IMR-90 (cell line): ENCODE results near the gene SMC4. TPM values are rescaled to one million over a fixed set of nuclear protein-coding genes. Genes with fewer than 3 reads are reported as not detected.

Experiments used
- ATAC-seq: fragments of 200-7000 bp; cut with Tn5 transposase; 2 replicates; pipeline ENCODE4 v1.9.1; 2020; ENCODE audit warnings: low read depth, mild to moderate bottlenecking, moderate library complexity
- BruUV-seq: library from RNA; stranded (reverse); fragments of 400-500 nt; replicated peaks from 2 replicates; lab custom pipeline; 2021; lab: Mats Ljungman, UMichigan
- CTCF ChIA-PET: fragments of 300-600 bp; formaldehyde crosslinking; extraction: SDS; loops from one replicate; lab custom pipeline; 2021; ENCODE audit warnings: antibody characterized with exemption; lab: Yijun Ruan, JAX
- POLR2A ChIA-PET: fragments of 300-600 bp; sonication (Branson Sonifier 250); formaldehyde crosslinking; loops from one replicate; lab custom pipeline; 2022; ENCODE audit warnings: antibody characterized with exemption; ENCODE audit not compliant: unreplicated experiment; lab: Charles Lee
- DNase-seq: peaks from one replicate; pipeline ENCODE4 v3.0.0; 2013
- H2AFZ ChIP-seq: replicated peaks from 2 replicates; pipeline ENCODE3; 2013; ENCODE audit warnings: low read length, mild to moderate bottlenecking; ENCODE audit not compliant: poor library complexity
- H2AK5ac ChIP-seq: 2 replicates; pipeline ENCODE4 v1.6.1; 2013; ENCODE audit warnings: low read depth, low read length, inconsistent platforms
- H2AK9ac ChIP-seq: replicated peaks from 2 replicates; pipeline ENCODE3; 2013; ENCODE audit warnings: mild to moderate bottlenecking, low read depth, low read length, moderate library complexity; ENCODE audit not compliant: poor library complexity
- H2BK120ac ChIP-seq: 2 replicates; pipeline ENCODE4 v1.6.1; 2013; ENCODE audit warnings: low read depth, low read length, inconsistent platforms
- H2BK15ac ChIP-seq: 3 replicates; pipeline ENCODE4 v1.6.1; 2013; ENCODE audit warnings: low read depth, low read length, inconsistent platforms
- H2BK20ac ChIP-seq: 2 replicates; pipeline ENCODE4 v1.6.1; 2013; ENCODE audit warnings: low read depth, mild to moderate bottlenecking, inconsistent platforms, low read length, moderate library complexity
- H2BK5ac ChIP-seq: 2 replicates; pipeline ENCODE4 v1.6.1; 2013; ENCODE audit warnings: mild to moderate bottlenecking, low read depth, low read length, inconsistent platforms; ENCODE audit not compliant: poor library complexity, severe bottlenecking
- H3K14ac ChIP-seq: replicated peaks from 2 replicates; pipeline ENCODE4 v1.6.1; 2013; ENCODE audit warnings: low read depth, low read length, inconsistent platforms
- H3K18ac ChIP-seq: 2 replicates; pipeline ENCODE4 v1.6.1; 2013; ENCODE audit warnings: low read depth, low read length, control low read depth
- H3K23ac ChIP-seq: 2 replicates; pipeline ENCODE4 v1.6.1; 2013; ENCODE audit warnings: low read depth, low read length, inconsistent platforms
- H3K27ac ChIP-seq: 2 replicates; pipeline ENCODE4 v1.5.1; 2013; ENCODE audit warnings: mild to moderate bottlenecking, control low read depth, low read length; ENCODE audit not compliant: insufficient read depth
- H3K27me3 ChIP-seq: 2 replicates; pipeline ENCODE4 v1.6.1; 2013; ENCODE audit warnings: low read length; ENCODE audit not compliant: control insufficient read depth, insufficient read depth
- H3K36me3 ChIP-seq: 2 replicates; pipeline ENCODE4 v1.6.1; 2013; ENCODE audit warnings: low read length, mixed read lengths; ENCODE audit not compliant: control insufficient read depth, insufficient read depth
- H3K4ac ChIP-seq: 2 replicates; pipeline ENCODE4 v1.6.1; 2013; ENCODE audit warnings: low read depth, low read length, inconsistent platforms
- H3K4me1 ChIP-seq: 2 replicates; pipeline ENCODE4 v1.6.1; 2013; ENCODE audit warnings: low read length, mixed read lengths; ENCODE audit not compliant: control insufficient read depth, insufficient read depth
- H3K4me2 ChIP-seq: 2 replicates; pipeline ENCODE4 v1.6.1; 2013; ENCODE audit warnings: low read depth, mild to moderate bottlenecking, control low read depth, low read length, moderate library complexity
- H3K4me3 ChIP-seq: 2 replicates; pipeline ENCODE4 v1.5.1; 2013; ENCODE audit warnings: low read depth, mild to moderate bottlenecking, control low read depth, low read length, moderate library complexity; ENCODE audit not compliant: insufficient read depth
- H3K56ac ChIP-seq: 2 replicates; pipeline ENCODE4 v1.6.1; 2013; ENCODE audit warnings: low read length, inconsistent platforms; ENCODE audit not compliant: insufficient read depth; ENCODE audit errors: extremely low read depth
- H3K79me1 ChIP-seq, 2 experiments: 2 replicates each; pipeline ENCODE4 v1.6.1; 2013; ENCODE audit warnings: low read length in 2 of 2, inconsistent platforms in 1 of 2, low read depth in 1 of 2
- H3K9ac ChIP-seq: 2 replicates; pipeline ENCODE4 v1.6.1; 2013; ENCODE audit warnings: low read depth, low read length, control low read depth
- H3K9me1 ChIP-seq: 2 replicates; pipeline ENCODE4 v1.6.1; 2013; ENCODE audit warnings: low read length, inconsistent platforms; ENCODE audit not compliant: insufficient read depth
- H3K9me3 ChIP-seq: 2 replicates; pipeline ENCODE4 v1.6.1; 2013; ENCODE audit warnings: low read length; ENCODE audit not compliant: control insufficient read depth, insufficient read depth
- H4K20me1 ChIP-seq: 2 replicates; pipeline ENCODE4 v1.6.1; 2013; ENCODE audit warnings: low read length, inconsistent platforms; ENCODE audit not compliant: insufficient read depth
- H4K5ac ChIP-seq: 2 replicates; pipeline ENCODE4 v1.6.1; 2013; ENCODE audit warnings: mild to moderate bottlenecking, low read depth, low read length, control low read depth
- H4K8ac ChIP-seq, 2 experiments: 2 replicates each; pipeline ENCODE4 v1.6.1; 2013; ENCODE audit warnings: low read depth in 2 of 2, low read length in 2 of 2, control low read depth in 1 of 2, inconsistent platforms in 1 of 2
- H4K91ac ChIP-seq: 2 replicates; pipeline ENCODE4 v1.6.1; 2013; ENCODE audit warnings: low read depth, low read length, inconsistent platforms; ENCODE audit not compliant: insufficient read depth
- CEBPB ChIP-seq: IDR thresholded peaks from 2 replicates; pipeline ENCODE4 v1.6.1; 2012; ENCODE audit warnings: low read depth, low read length, improper control_type of control experiment
- CHD1 ChIP-seq: IDR thresholded peaks from 2 replicates; pipeline ENCODE4 v1.6.1; 2012; ENCODE audit warnings: low read depth, low read length, improper control_type of control experiment
- NFE2L2 ChIP-seq: fragments of 150-350 bp; IDR thresholded peaks from 2 replicates; pipeline ENCODE4 v1.6.1; 2016; ENCODE audit warnings: low read depth, mild to moderate bottlenecking, low read length
- POLR2A ChIP-seq: IDR thresholded peaks from 2 replicates; pipeline ENCODE4 v1.6.1; 2012; ENCODE audit warnings: mild to moderate bottlenecking, low read depth, low read length
- RAD21 ChIP-seq: IDR thresholded peaks from 2 replicates; pipeline ENCODE4 v1.6.1; 2012; ENCODE audit warnings: low read length, improper control_type of control experiment
- RCOR1 ChIP-seq: IDR thresholded peaks from 2 replicates; pipeline ENCODE4 v1.6.1; 2012; ENCODE audit warnings: mild to moderate bottlenecking, low read length, improper control_type of control experiment; ENCODE audit not compliant: insufficient replicate concordance
- WGBS, 2 experiments: methylation state at CpG; one replicate each; pipeline versions ENCODE4 v1.1.5 to v1.1.7; 2013; ENCODE audit warnings: missing lambda C conversion rate in 2 of 2; ENCODE audit not compliant: insufficient read length in 1 of 2; ENCODE audit errors: extremely low coverage in 2 of 2; 5-methylcytosine and 5-hydroxymethylcytosine counted together
- dilution Hi-C: fragments of 300-500 bp; cut with HindIII; formaldehyde crosslinking; loops from one replicate; pipeline ENCODE4 v1.14.3; 2018; ENCODE audit warnings: low sequenced_read_pairs; ENCODE audit not compliant: unreplicated experiment
- in situ Hi-C: fragments of 300-500 bp; cut with MboI; formaldehyde crosslinking; loops from 3 replicates; pipeline ENCODE4 v1.14.3; 2019; ENCODE audit warnings: low sequenced_read_pairs, inconsistent platforms, mixed read lengths
- intact Hi-C: fragments of 100-400 bp; cut with micrococcal nuclease; formaldehyde crosslinking; loops from 2 replicates; pipeline ENCODE4 v1.10.0; 2022
- polyA plus RNA-seq, 3 experiments: library from polyadenylated mRNA; depleted of rRNA; stranded (reverse); fragments of >200 nt; gene quantifications; 2 replicates each; pipeline ENCODE4 v1.2.3, GENCODE V29; 2012; ENCODE audit warnings: low replicate concordance in 1 of 3
- total RNA-seq: library from RNA; depleted of rRNA; stranded (reverse); fragments of >200 nt; gene quantifications from 2 replicates; pipeline ENCODE4 v1.2.3, GENCODE V29; 2012
- TF ChIP-seq, protein P1 (sequence below): fragments of 150-350 bp; IDR thresholded peaks from 2 replicates; pipeline ENCODE4 v1.6.1; 2017; ENCODE audit warnings: mild to moderate bottlenecking, antibody characterized with exemption, low read length, low read depth

The SMC4 gene
- total and polyA plus RNA-seq, 2 of the 4 experiments (the other 2 are of a cell fraction) = 48.8 to 50.1 TPM

DNA sequence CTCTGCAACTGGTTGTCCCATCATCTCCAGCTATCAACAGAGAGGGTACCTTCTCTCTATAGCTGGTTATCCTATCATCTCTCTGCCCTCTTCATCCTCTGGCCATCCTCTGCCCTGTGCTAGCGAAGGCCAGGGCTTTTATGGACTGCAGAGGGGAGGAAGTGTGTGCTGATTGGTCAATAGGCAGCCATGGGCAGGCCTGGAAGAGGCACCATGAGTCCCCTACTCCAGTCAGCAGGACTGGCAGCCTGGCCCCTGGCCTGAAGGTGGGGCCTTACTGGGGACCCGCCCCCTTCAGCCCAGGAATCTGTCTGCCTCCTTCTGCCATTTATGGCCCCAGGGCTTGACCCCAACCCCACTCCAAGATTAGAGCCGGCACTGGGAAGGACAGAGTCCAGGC lies 60.6 kb downstream of the SMC4 start:
- no peak overlapping the region for H4K5ac ChIP-seq
- no peak overlapping the region for H3K14ac ChIP-seq
- BruUV-seq = no TSS peak
- H2BK120ac ChIP-seq = no peak overlapping the region
- POLR2A ChIA-PET = no interaction called here
- no peak overlapping the region for H2AK9ac ChIP-seq
- H3K27ac ChIP-seq = no peak overlapping the region
- no peaks in the 10 kb centered on the region for H3K4me1 ChIP-seq
- no peak overlapping the region for H3K23ac ChIP-seq
- H2AK5ac ChIP-seq = no peak overlapping the region
- no peak overlapping the region for H4K91ac ChIP-seq
- no peak overlapping the region for H3K9ac ChIP-seq
- no peaks in the 10 kb centered on the region for H3K79me1 ChIP-seq
- DNase-seq (no peak), ATAC-seq (no peak)
- no peaks in the 10 kb centered on the region; the same call in 1 of the 2 replicates for H3K9me1 ChIP-seq
- H3K18ac ChIP-seq = no peak overlapping the region
- H2BK15ac ChIP-seq = no peak overlapping the region
- no peak overlapping the region for H2BK20ac ChIP-seq
- intact Hi-C loops = no loop called here
- no peak overlapping the region for H4K8ac ChIP-seq
- CTCF ChIA-PET = no interaction called here
- dilution Hi-C loops = no loop called here
- H4K20me1 ChIP-seq = no peaks in the 10 kb centered on the region
- no peak overlapping the region for H3K4me2 ChIP-seq
- H2BK5ac ChIP-seq = no peak overlapping the region
- TF ChIP-seq, protein P1, sequence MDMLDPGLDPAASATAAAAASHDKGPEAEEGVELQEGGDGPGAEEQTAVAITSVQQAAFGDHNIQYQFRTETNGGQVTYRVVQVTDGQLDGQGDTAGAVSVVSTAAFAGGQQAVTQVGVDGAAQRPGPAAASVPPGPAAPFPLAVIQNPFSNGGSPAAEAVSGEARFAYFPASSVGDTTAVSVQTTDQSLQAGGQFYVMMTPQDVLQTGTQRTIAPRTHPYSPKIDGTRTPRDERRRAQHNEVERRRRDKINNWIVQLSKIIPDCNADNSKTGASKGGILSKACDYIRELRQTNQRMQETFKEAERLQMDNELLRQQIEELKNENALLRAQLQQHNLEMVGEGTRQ = no peak
- TF ChIP-seq CEBPB (no peak), CHD1 (no peak), RCOR1 (no peak), RAD21 (no peak), POLR2A (no peak), NFE2L2 (no peak)
- no CpG with 5 or more reads among the region's 3 CpGs for WGBS, 2 experiments
- H3K27me3 ChIP-seq = no peaks in the 10 kb centered on the region
- H3K36me3 ChIP-seq = no peaks in the 10 kb centered on the region
- no peak overlapping the region for H2AFZ ChIP-seq
- H3K4ac ChIP-seq = no peak overlapping the region
- no peaks in the 10 kb centered on the region for H3K9me3 ChIP-seq
- in situ Hi-C loops = no loop called here
- no peak overlapping the region for H3K56ac ChIP-seq
- H3K4me3 ChIP-seq = no peak overlapping the region
